GM12878 (cell line): ENCODE measurements around the gene ARSD.

Experiments
- CBX5 ChIP-seq: sonication (generic); IDR thresholded peaks from 2 replicates; pipeline ENCODE4 v1.6.1; 2016; ENCODE audit warnings: low read depth, moderate library complexity, mild to moderate bottlenecking, inconsistent platforms
- CHD2 ChIP-seq: IDR thresholded peaks from 2 replicates; pipeline ENCODE4 v1.6.1; 2011; ENCODE audit warnings: low read depth, low read length, improper control_type of control experiment, borderline replicate concordance
- HDAC2 ChIP-seq: fragments of 200-600 bp; sonication (generic); IDR thresholded peaks from 2 replicates; pipeline ENCODE4 v1.6.1; 2017
- NRF1 ChIP-seq: conservative IDR thresholded peaks from 2 replicates; pipeline ENCODE4 v1.6.1; 2011; ENCODE audit warnings: mild to moderate bottlenecking, low read depth, low read length, improper control_type of control experiment
- POLR2A ChIP-seq: IDR thresholded peaks from 2 replicates; pipeline ENCODE4 v1.6.1; 2011; ENCODE audit warnings: low read depth, mild to moderate bottlenecking, low read length
- POLR2AphosphoS5 ChIP-seq: IDR thresholded peaks from 2 replicates; pipeline ENCODE4 v1.6.1; 2011; ENCODE audit warnings: mild to moderate bottlenecking, low read length, inconsistent platforms
- SRF ChIP-seq, 2 experiments: IDR thresholded peaks; 2 replicates each; pipeline ENCODE4 v1.6.1; 2011; ENCODE audit warnings: low read depth in 2 of 2, low read length in 2 of 2, mild to moderate bottlenecking in 1 of 2, moderate library complexity in 1 of 2
- YY1 ChIP-seq: IDR thresholded peaks from 2 replicates; pipeline ENCODE4 v1.6.1; 2011; ENCODE audit warnings: low read depth, mild to moderate bottlenecking, low read length
- ZNF274 ChIP-seq: IDR thresholded peaks from one replicate; pipeline ENCODE4 v1.8.0; 2011; ENCODE audit not compliant: insufficient read length, insufficient read depth
- TF ChIP-seq, protein P1 (sequence below), 3 experiments: IDR thresholded peaks in 2 of 3; conservative IDR thresholded peaks in 1 of 3; 2 replicates each; pipeline ENCODE4 v1.5.1; 2011; ENCODE audit warnings: low read depth in 3 of 3, low read length in 3 of 3, mild to moderate bottlenecking in 3 of 3, control low read depth in 2 of 3, moderate library complexity in 2 of 3, inconsistent platforms in 1 of 3, mixed read lengths in 1 of 3; ENCODE audit not compliant: control insufficient read depth in 2 of 3, insufficient read depth in 1 of 3; ENCODE audit errors: extremely low read depth in 1 of 3
- TF ChIP-seq, protein P2 (sequence below): IDR thresholded peaks from 2 replicates; pipeline ENCODE4 v1.6.1; 2012; ENCODE audit warnings: mild to moderate bottlenecking, low read depth, low read length

GRCh38 chrX:2974961-2975360, 45.8 kb upstream of the ARSD start:
- TF ChIP-seq, protein P1, sequence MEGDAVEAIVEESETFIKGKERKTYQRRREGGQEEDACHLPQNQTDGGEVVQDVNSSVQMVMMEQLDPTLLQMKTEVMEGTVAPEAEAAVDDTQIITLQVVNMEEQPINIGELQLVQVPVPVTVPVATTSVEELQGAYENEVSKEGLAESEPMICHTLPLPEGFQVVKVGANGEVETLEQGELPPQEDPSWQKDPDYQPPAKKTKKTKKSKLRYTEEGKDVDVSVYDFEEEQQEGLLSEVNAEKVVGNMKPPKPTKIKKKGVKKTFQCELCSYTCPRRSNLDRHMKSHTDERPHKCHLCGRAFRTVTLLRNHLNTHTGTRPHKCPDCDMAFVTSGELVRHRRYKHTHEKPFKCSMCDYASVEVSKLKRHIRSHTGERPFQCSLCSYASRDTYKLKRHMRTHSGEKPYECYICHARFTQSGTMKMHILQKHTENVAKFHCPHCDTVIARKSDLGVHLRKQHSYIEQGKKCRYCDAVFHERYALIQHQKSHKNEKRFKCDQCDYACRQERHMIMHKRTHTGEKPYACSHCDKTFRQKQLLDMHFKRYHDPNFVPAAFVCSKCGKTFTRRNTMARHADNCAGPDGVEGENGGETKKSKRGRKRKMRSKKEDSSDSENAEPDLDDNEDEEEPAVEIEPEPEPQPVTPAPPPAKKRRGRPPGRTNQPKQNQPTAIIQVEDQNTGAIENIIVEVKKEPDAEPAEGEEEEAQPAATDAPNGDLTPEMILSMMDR (IDR thresholded peaks at IDR 0.05 in 2 of 3, conservative IDR thresholded peaks at IDR 0.05 in 1 of 3; ENCODE audit: control insufficient read depth in 2 of 3, extremely low read depth in 1 of 3, insufficient read depth in 1 of 3, low read depth in 3 of 3, low read length in 3 of 3): no peak
- no peak for TF ChIP-seq CHD2
- no peak for TF ChIP-seq SRF (IDR thresholded peaks at IDR 0.05; ENCODE audit: low read depth in 2 of 2, low read length in 2 of 2)
- TF ChIP-seq, protein P2, sequence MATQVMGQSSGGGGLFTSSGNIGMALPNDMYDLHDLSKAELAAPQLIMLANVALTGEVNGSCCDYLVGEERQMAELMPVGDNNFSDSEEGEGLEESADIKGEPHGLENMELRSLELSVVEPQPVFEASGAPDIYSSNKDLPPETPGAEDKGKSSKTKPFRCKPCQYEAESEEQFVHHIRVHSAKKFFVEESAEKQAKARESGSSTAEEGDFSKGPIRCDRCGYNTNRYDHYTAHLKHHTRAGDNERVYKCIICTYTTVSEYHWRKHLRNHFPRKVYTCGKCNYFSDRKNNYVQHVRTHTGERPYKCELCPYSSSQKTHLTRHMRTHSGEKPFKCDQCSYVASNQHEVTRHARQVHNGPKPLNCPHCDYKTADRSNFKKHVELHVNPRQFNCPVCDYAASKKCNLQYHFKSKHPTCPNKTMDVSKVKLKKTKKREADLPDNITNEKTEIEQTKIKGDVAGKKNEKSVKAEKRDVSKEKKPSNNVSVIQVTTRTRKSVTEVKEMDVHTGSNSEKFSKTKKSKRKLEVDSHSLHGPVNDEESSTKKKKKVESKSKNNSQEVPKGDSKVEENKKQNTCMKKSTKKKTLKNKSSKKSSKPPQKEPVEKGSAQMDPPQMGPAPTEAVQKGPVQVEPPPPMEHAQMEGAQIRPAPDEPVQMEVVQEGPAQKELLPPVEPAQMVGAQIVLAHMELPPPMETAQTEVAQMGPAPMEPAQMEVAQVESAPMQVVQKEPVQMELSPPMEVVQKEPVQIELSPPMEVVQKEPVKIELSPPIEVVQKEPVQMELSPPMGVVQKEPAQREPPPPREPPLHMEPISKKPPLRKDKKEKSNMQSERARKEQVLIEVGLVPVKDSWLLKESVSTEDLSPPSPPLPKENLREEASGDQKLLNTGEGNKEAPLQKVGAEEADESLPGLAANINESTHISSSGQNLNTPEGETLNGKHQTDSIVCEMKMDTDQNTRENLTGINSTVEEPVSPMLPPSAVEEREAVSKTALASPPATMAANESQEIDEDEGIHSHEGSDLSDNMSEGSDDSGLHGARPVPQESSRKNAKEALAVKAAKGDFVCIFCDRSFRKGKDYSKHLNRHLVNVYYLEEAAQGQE: no peak
- TF ChIP-seq YY1: no peak
- no peak for TF ChIP-seq HDAC2
- TF ChIP-seq NRF1: no peak
- TF ChIP-seq POLR2AphosphoS5: no peak
- no peak for TF ChIP-seq CBX5
- no peak for TF ChIP-seq POLR2A
- TF ChIP-seq ZNF274: no peak
